HT1080 (cell line): ENCODE results near the gene WDR33. TPM values are rescaled to one million over a fixed set of nuclear protein-coding genes. Genes with fewer than 3 reads are reported as not detected.

Source experiments
- DNase-seq: peaks from one replicate; pipeline ENCODE4 v3.0.0-alpha.2; 2015; ENCODE audit warnings: low read depth
- small RNA-seq: library from RNA; depleted of rRNA; stranded (forward); fragments of <200 nt; gene quantifications from one replicate; pipeline ENCODE3, GENCODE V24; 2014
- total RNA-seq: library from RNA; depleted of rRNA; stranded (reverse); fragments of >200 nt; shearing (Covaris generic); gene quantifications from 2 replicates; pipeline ENCODE4 v1.2.3, GENCODE V29; 2014; rRNA removed

WDR33 gene
- total RNA-seq, 1 experiment from 2014 or later = 29.4 TPM

- DNase-seq = no peak
These were observed 152.1 kb downstream of the WDR33 start for GRCh38 chr2:127658641-127659407.

- DNase-seq = no peak
These were observed 152.8 kb downstream of the WDR33 start for GRCh38 chr2:127658146-127658545.

- DNase-seq = no peak
These were observed 153.8 kb downstream of the WDR33 start for GRCh38 chr2:127657232-127657595.

GRCh38 chr2:127656569-127657231 is 154.3 kb downstream of the WDR33 start:
- no peak for DNase-seq

GRCh38 chr2:127655209-127656073 is 155.5 kb downstream of the WDR33 start:
- DNase-seq = no peak

GRCh38 chr2:127654838-127655175 is 156.2 kb downstream of the WDR33 start:
- no peak for DNase-seq

- DNase-seq = no peak
These were observed 156.7 kb downstream of the WDR33 start for GRCh38 chr2:127654084-127654837.

- no peak for DNase-seq
These were observed 157.4 kb downstream of the WDR33 start for GRCh38 chr2:127653421-127654083.

- no peak for DNase-seq
These were observed 158.1 kb downstream of the WDR33 start for GRCh38 chr2:127652786-127653357.

GRCh38 chr2:127651971-127652550 is 158.9 kb downstream of the WDR33 start:
- DNase-seq = no peak

GRCh38 chr2:127651381-127651809 is 159.6 kb downstream of the WDR33 start:
- no peak for DNase-seq

Small RNAs within 50 kb of the gene (small RNA-seq; reads per million reads assigned to genes)
- gene RF00017 (not detected), gene RF00019 (not detected), gene RNU6-395P (not detected), gene RNY4P7 (not detected)

Other genes with a start within 250 kb of the WDR33 start
- gene GPR17, start 165.0 kb downstream of the WDR33 start, total RNA-seq = not detected in 2 replicates
- gene LIMS2, start 135.6 kb downstream of the WDR33 start, total RNA-seq = 0.26 and 0.47 TPM in 2 replicates
- 3.6 and 4.7 TPM in 2 replicates for gene SFT2D3, start 109.7 kb downstream of the WDR33 start, total RNA-seq
- 34.3 and 49.1 TPM in 2 replicates for gene POLR2D, start 47.0 kb upstream of the WDR33 start, total RNA-seq
- 12.3 and 15.2 TPM in 2 replicates for gene AMMECR1L, start 74.8 kb upstream of the WDR33 start, total RNA-seq
- gene SAP130, start 216.9 kb upstream of the WDR33 start, total RNA-seq = 9.6 and 13.0 TPM in 2 replicates